Neural cell (in vitro differentiated cells): ENCODE measurements around the gene NUBP1. TPM values are rescaled to one million over a fixed set of nuclear protein-coding genes. Genes with fewer than 3 reads are reported as not detected.
"Not testable (repeated sequence)": the region's sequence is repeated elsewhere in the genome, so short reads cannot be mapped to it uniquely, and the experiment has no call there.

Experiments used
- H2AFZ ChIP-seq: fragments of 200-600, 300-800 bp; sonication (generic), shearing (Covaris generic); 2 replicates; pipeline ENCODE4 v1.6.0; 2014; ENCODE audit warnings: low read depth, mild to moderate bottlenecking, antibody characterized with exemption, low read length, moderate library complexity
- H3F3A ChIP-seq: fragments of 200-600 bp; shearing (Covaris generic); 2 replicates; pipeline ENCODE4 v1.6.1; 2016; ENCODE audit warnings: mild to moderate bottlenecking, moderate library complexity, mixed read lengths, antibody characterized with exemption, low read length; ENCODE audit not compliant: insufficient read depth, poor library complexity, severe bottlenecking
- H3K27ac ChIP-seq: fragments of 200-600, 300-800 bp; sonication (generic), shearing (Covaris generic); 2 replicates; pipeline ENCODE4 v1.5.1; 2014; ENCODE audit warnings: mild to moderate bottlenecking, low read length, moderate library complexity
- H3K27me3 ChIP-seq: fragments of 300-800, 200-600 bp; sonication (generic), shearing (Covaris generic); 2 replicates; pipeline ENCODE4 v1.6.0; 2014; ENCODE audit warnings: mild to moderate bottlenecking, low read depth, low read length, moderate library complexity; ENCODE audit not compliant: insufficient read depth
- H3K36me3 ChIP-seq: fragments of 300-800, 200-600 bp; sonication (generic), shearing (Covaris generic); 2 replicates; pipeline ENCODE4 v1.5.1; 2014; ENCODE audit warnings: mild to moderate bottlenecking, antibody characterized with exemption, low read length, moderate library complexity; ENCODE audit not compliant: insufficient read depth
- H3K4me2 ChIP-seq: fragments of 300-800, 200-600 bp; sonication (generic), shearing (Covaris generic); 2 replicates; pipeline ENCODE4 v1.6.0; 2014; ENCODE audit warnings: mild to moderate bottlenecking, low read length
- H3K4me3 ChIP-seq: fragments of 300-800, 200-600 bp; sonication (generic), shearing (Covaris generic); 2 replicates; pipeline ENCODE4 v1.5.1; 2014; ENCODE audit warnings: mild to moderate bottlenecking, low read length, moderate library complexity
- H3K79me2 ChIP-seq: fragments of 200-600 bp; shearing (Covaris generic); replicated peaks from 2 replicates; pipeline ENCODE4 v1.6.0; 2014; ENCODE audit warnings: mild to moderate bottlenecking, low read length, moderate library complexity; ENCODE audit not compliant: insufficient read depth
- H3K9ac ChIP-seq: fragments of 300-800, 200-600 bp; sonication (generic), shearing (Covaris generic); 2 replicates; pipeline ENCODE4 v1.6.1; 2016; ENCODE audit warnings: mild to moderate bottlenecking, low read length, mixed read lengths
- H3K9me2 ChIP-seq: fragments of 200-600 bp; shearing (Covaris generic); 2 replicates; pipeline ENCODE4 v1.6.1; 2016; ENCODE audit warnings: mild to moderate bottlenecking, low read length, mixed read lengths; ENCODE audit not compliant: insufficient read depth
- H3K9me3 ChIP-seq: fragments of 200-600, 300-800 bp; sonication (generic), shearing (Covaris generic); 2 replicates; pipeline ENCODE4 v1.6.1; 2016; ENCODE audit warnings: mild to moderate bottlenecking, mixed run types, low read length, moderate library complexity, mixed read lengths
- H4K20me1 ChIP-seq: fragments of 200-600 bp; shearing (Covaris generic); 2 replicates; pipeline ENCODE4 v1.6.1; 2016; ENCODE audit warnings: mild to moderate bottlenecking, mixed run types; ENCODE audit not compliant: insufficient read depth
- CTCF ChIP-seq: fragments of 450-650 bp; IDR thresholded peaks from 2 replicates; pipeline ENCODE4 v1.5.1; 2014; ENCODE audit warnings: antibody characterized with exemption, mild to moderate bottlenecking, moderate library complexity; ENCODE audit not compliant: poor library complexity, severe bottlenecking
- EP300 ChIP-seq: fragments of 450-650 bp; conservative IDR thresholded peaks from 2 replicates; pipeline ENCODE4 v1.6.1; 2014; ENCODE audit warnings: antibody characterized with exemption, mild to moderate bottlenecking, moderate library complexity; ENCODE audit not compliant: poor library complexity, severe bottlenecking
- EZH2 ChIP-seq: fragments of 200-600, 300-800 bp; shearing (Covaris generic), sonication (generic); IDR thresholded peaks from 2 replicates; pipeline ENCODE4 v1.6.1; 2014; ENCODE audit warnings: antibody characterized with exemption, low read length, borderline replicate concordance, mild to moderate bottlenecking; ENCODE audit not compliant: insufficient read depth, poor library complexity, severe bottlenecking
- MXI1 ChIP-seq: fragments of 450-650 bp; conservative IDR thresholded peaks from 2 replicates; pipeline ENCODE4 v1.6.1; 2014; ENCODE audit warnings: antibody characterized with exemption, mild to moderate bottlenecking; ENCODE audit not compliant: poor library complexity, severe bottlenecking
- POLR2AphosphoS5 ChIP-seq: IDR thresholded peaks from 2 replicates; pipeline ENCODE4 v1.6.1; 2012
- RAD21 ChIP-seq: fragments of 450-650 bp; conservative IDR thresholded peaks from 2 replicates; pipeline ENCODE4 v1.6.1; 2014; ENCODE audit warnings: antibody characterized with exemption, mild to moderate bottlenecking, moderate library complexity
- REST ChIP-seq: IDR thresholded peaks from 2 replicates; pipeline ENCODE4 v1.6.1; 2012; ENCODE audit warnings: borderline replicate concordance
- SMC3 ChIP-seq: fragments of 450-650 bp; conservative IDR thresholded peaks from 2 replicates; pipeline ENCODE4 v1.6.1; 2014; ENCODE audit warnings: antibody characterized with exemption, mild to moderate bottlenecking, moderate library complexity; ENCODE audit not compliant: poor library complexity
- TAF1 ChIP-seq: IDR thresholded peaks from 2 replicates; pipeline ENCODE4 v1.6.1; 2012; ENCODE audit warnings: low read depth
- polyA plus RNA-seq: library from polyadenylated mRNA; depleted of rRNA; stranded (reverse); fragments of >200 nt; gene quantifications from 2 replicates; pipeline ENCODE4 v1.2.3, GENCODE V29; 2014

The NUBP1 gene
- polyA plus RNA-seq, 1 donor from 2014 or later: 19.7 TPM

DNA sequence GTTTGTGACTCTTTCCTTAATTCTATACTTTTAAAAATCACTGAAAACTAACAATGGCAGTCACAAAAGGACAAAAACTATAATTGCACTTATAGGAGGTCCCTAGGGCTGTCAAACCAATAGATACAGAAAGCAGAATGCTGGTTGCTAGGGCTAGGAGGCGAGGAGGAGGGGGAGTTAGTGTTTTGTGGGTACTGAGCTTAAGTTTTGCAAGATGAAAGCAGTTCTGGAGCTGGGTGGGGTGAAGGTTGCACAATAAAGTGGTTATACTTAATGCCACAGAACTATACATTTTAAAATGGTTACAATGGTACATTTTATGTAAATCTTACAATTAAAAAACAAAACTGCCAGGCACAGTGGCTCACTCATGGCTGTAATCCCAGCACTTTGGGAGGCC, 27.3 kb downstream of the NUBP1 start:
- H3K9me3 ChIP-seq: no peaks in the 10 kb centered on the region
- TF ChIP-seq CTCF: no peak
- TF ChIP-seq SMC3: no peak
- TF ChIP-seq REST: no peak
- TF ChIP-seq POLR2AphosphoS5: no peak
- no peak for TF ChIP-seq TAF1
- no peak for TF ChIP-seq EP300
- TF ChIP-seq EZH2: no peak
- no peak for TF ChIP-seq RAD21
- TF ChIP-seq MXI1: no peak
- no peak overlapping the region for H2AFZ ChIP-seq
- no peaks in the 10 kb centered on the region for H3K9me2 ChIP-seq
- H3K27ac ChIP-seq: no peak overlapping the region
- H3K27me3 ChIP-seq: no peaks in the 10 kb centered on the region
- H3K9ac ChIP-seq: no peak overlapping the region
- no peak overlapping the region for H3K4me3 ChIP-seq
- H3K4me2 ChIP-seq: no peak overlapping the region
- H3K36me3 ChIP-seq: no peaks in the 10 kb centered on the region
- H3K79me2 ChIP-seq: no peaks in the 10 kb centered on the region
- no peaks in the 10 kb centered on the region for H4K20me1 ChIP-seq
- H3F3A ChIP-seq: no peaks in the 10 kb centered on the region

- no peaks in the 10 kb centered on the region for H3K27me3 ChIP-seq
- no peak overlapping the region for H2AFZ ChIP-seq
- H3F3A ChIP-seq: no peaks in the 10 kb centered on the region
- no peak overlapping the region for H3K4me2 ChIP-seq
- H3K9me3 ChIP-seq: no peaks in the 10 kb centered on the region
- H3K9me2 ChIP-seq: no peaks in the 10 kb centered on the region
- no peaks in the 10 kb centered on the region for H3K36me3 ChIP-seq
- H3K4me3 ChIP-seq: no peak overlapping the region
- H3K79me2 ChIP-seq: no peaks in the 10 kb centered on the region
- H4K20me1 ChIP-seq: no peaks in the 10 kb centered on the region
- no peak overlapping the region for H3K27ac ChIP-seq
- TF ChIP-seq MXI1 (no peak), RAD21 (no peak), EZH2 (no peak), EP300 (no peak), CTCF (no peak), POLR2AphosphoS5 (no peak), SMC3 (no peak)
- no peak overlapping the region for H3K9ac ChIP-seq
Observed at GRCh38 chr16:10776280-10776679, 32.6 kb downstream of the NUBP1 start.

GRCh38 chr16:10776923-10777322, 33.3 kb downstream of the NUBP1 start:
- H3K4me2 ChIP-seq, H3K9me3 ChIP-seq, H3K4me3 ChIP-seq, H2AFZ ChIP-seq, H3K9ac ChIP-seq, H4K20me1 ChIP-seq, H3K36me3 ChIP-seq, H3K9me2 ChIP-seq, H3K27ac ChIP-seq, H3K79me2 ChIP-seq, H3F3A ChIP-seq, H3K27me3 ChIP-seq: not testable (repeated sequence)
